H1 (cell line): ENCODE results near the gene ZNF761. TPM values are rescaled to one million over a fixed set of nuclear protein-coding genes. Genes with fewer than 3 reads are reported as not detected.

Source experiments
- CTCF ChIA-PET: fragments of 300-600 bp; sonication (Branson Sonifier 250); formaldehyde crosslinking; loops from one replicate; lab custom pipeline; 2021; ENCODE audit not compliant: partially characterized antibody; lab: Charles Lee
- POLR2A ChIA-PET: fragments of 300-600 bp; sonication (Branson Sonifier 250); formaldehyde crosslinking; loops from one replicate; lab custom pipeline; 2021; ENCODE audit warnings: inconsistent platforms; ENCODE audit not compliant: partially characterized antibody; lab: Charles Lee
- DNase-seq, 2 experiments: peaks; one replicate each; pipeline versions ENCODE4 v3.0.0 to v3.0.0-alpha.2; 2010 to 2022; ENCODE audit warnings: low spot score in 2 of 2, low read depth in 1 of 2, mixed read lengths in 1 of 2
- FAIRE-seq: peaks from 2 replicates; lab custom pipeline; 2011; peaks lifted over from hg19 to GRCh38; lab: Jason Lieb, UNC
- H2AFZ ChIP-seq: 2 replicates; pipeline ENCODE4 v1.8.1; 2012; ENCODE audit warnings: low read length, inconsistent platforms
- H2AK5ac ChIP-seq: 2 replicates; pipeline ENCODE4 v1.6.1; 2013; ENCODE audit warnings: low read depth, low read length
- H2BK120ac ChIP-seq: replicated peaks from 2 replicates; pipeline ENCODE3; 2013; ENCODE audit warnings: low read depth, low read length, inconsistent platforms
- H2BK12ac ChIP-seq: 2 replicates; pipeline ENCODE4 v1.6.1; 2013; ENCODE audit warnings: low read depth, low read length
- H2BK15ac ChIP-seq: 2 replicates; pipeline ENCODE4 v1.6.1; 2013; ENCODE audit warnings: low read length
- H2BK20ac ChIP-seq: 2 replicates; pipeline ENCODE4 v1.6.1; 2013; ENCODE audit warnings: low read length
- H2BK5ac ChIP-seq: 2 replicates; pipeline ENCODE4 v1.6.1; 2013; ENCODE audit warnings: low read depth, low read length
- H3K14ac ChIP-seq: 2 replicates; pipeline ENCODE4 v1.6.1; 2013; ENCODE audit warnings: inconsistent platforms; ENCODE audit not compliant: insufficient read length
- H3K18ac ChIP-seq: 2 replicates; pipeline ENCODE4 v1.6.1; 2013; ENCODE audit warnings: low read length; ENCODE audit errors: extremely low read depth
- H3K23ac ChIP-seq: 2 replicates; pipeline ENCODE4 v1.6.1; 2013; ENCODE audit warnings: inconsistent platforms; ENCODE audit not compliant: insufficient read length
- H3K23me2 ChIP-seq: 2 replicates; pipeline ENCODE4 v1.6.1; 2013; ENCODE audit warnings: low read depth, low read length
- H3K27ac ChIP-seq: 2 replicates; pipeline ENCODE4 v1.6.1; 2011; ENCODE audit warnings: low read depth, low read length, inconsistent platforms
- H3K27me3 ChIP-seq, 4 experiments: replicated peaks in 1 of 4; 1 replicate in 1 of 4; 2 replicates in 3 of 4; pipeline versions ENCODE4 v1.6.1 to v1.8.1; 2011 to 2013; ENCODE audit warnings: low read length in 3 of 4, mild to moderate bottlenecking in 3 of 4, inconsistent platforms in 2 of 4, mixed read lengths in 2 of 4, moderate library complexity in 1 of 4; ENCODE audit not compliant: control insufficient read depth in 3 of 4, insufficient read depth in 3 of 4; ENCODE audit errors: extremely low read depth in 1 of 4
- H3K36me3 ChIP-seq, 4 experiments: 2 replicates each; pipeline versions ENCODE4 v1.6.1 to v1.8.1; 2011 to 2013; ENCODE audit warnings: mild to moderate bottlenecking in 4 of 4, low read length in 3 of 4, moderate library complexity in 2 of 4, control low read depth in 1 of 4, inconsistent platforms in 1 of 4; ENCODE audit not compliant: insufficient read depth in 4 of 4, control insufficient read depth in 2 of 4
- H3K4ac ChIP-seq: replicated peaks from 2 replicates; pipeline ENCODE3; 2013; ENCODE audit warnings: low read length, low read depth, mixed read lengths, inconsistent platforms; ENCODE audit not compliant: insufficient read length
- H3K4me1 ChIP-seq, 4 experiments: replicated peaks in 1 of 4; 1 replicate in 1 of 4; 2 replicates in 3 of 4; pipeline versions ENCODE4 v1.6.1 to v1.8.1; 2011 to 2013; ENCODE audit warnings: low read length in 3 of 4, inconsistent platforms in 2 of 4, mixed read lengths in 1 of 4; ENCODE audit not compliant: insufficient read depth in 4 of 4, control insufficient read depth in 3 of 4
- H3K4me2 ChIP-seq, 2 experiments: 2 replicates each; pipeline versions ENCODE4 v1.6.1 to v1.8.1; 2011 to 2013; ENCODE audit warnings: low read depth in 2 of 2, low read length in 2 of 2, control low read depth in 1 of 2, inconsistent platforms in 1 of 2, mild to moderate bottlenecking in 1 of 2; ENCODE audit not compliant: insufficient read depth in 1 of 2
- H3K4me3 ChIP-seq, 4 experiments: fragments of 200-600, 300-600 bp in 1 of 4; sonication (generic), shearing (Covaris generic), sonication (Bioruptor Twin) in 1 of 4; 2 replicates each; pipeline versions ENCODE4 v1.5.1 to v1.8.1; 2011 to 2016; ENCODE audit warnings: low read length in 4 of 4, low read depth in 3 of 4, control low read depth in 2 of 4, inconsistent platforms in 2 of 4, mild to moderate bottlenecking in 2 of 4, mixed read lengths in 1 of 4, moderate library complexity in 1 of 4; ENCODE audit not compliant: insufficient read depth in 2 of 4; ENCODE audit errors: extremely low read depth in 1 of 4
- H3K56ac ChIP-seq: replicated peaks from 2 replicates; pipeline ENCODE3; 2013; ENCODE audit warnings: low read depth, mild to moderate bottlenecking, mixed read lengths, low read length, inconsistent platforms; ENCODE audit not compliant: insufficient read length
- H3K79me1 ChIP-seq: 2 replicates; pipeline ENCODE4 v1.6.1; 2013; ENCODE audit warnings: low read depth, low read length, control low read depth
- H3K79me2 ChIP-seq, 2 experiments: 2 replicates each; pipeline versions ENCODE4 v1.6.1 to v1.8.1; 2012 to 2013; ENCODE audit warnings: low read length in 2 of 2, mild to moderate bottlenecking in 2 of 2, inconsistent platforms in 1 of 2; ENCODE audit not compliant: insufficient read depth in 2 of 2, control insufficient read depth in 1 of 2
- H3K9ac ChIP-seq, 4 experiments: replicated peaks in 1 of 4; 1 replicate in 1 of 4; 2 replicates in 3 of 4; pipeline versions ENCODE4 v1.6.1 to v1.8.1; 2011 to 2013; ENCODE audit warnings: low read depth in 3 of 4, low read length in 3 of 4, control low read depth in 2 of 4, mild to moderate bottlenecking in 2 of 4, moderate library complexity in 2 of 4, inconsistent platforms in 1 of 4; ENCODE audit errors: extremely low read depth in 1 of 4
- H3K9me3 ChIP-seq, 2 experiments: 2 replicates each; pipeline versions ENCODE4 v1.6.1 to v1.8.1; 2012 to 2013; ENCODE audit warnings: mild to moderate bottlenecking in 2 of 2, moderate library complexity in 2 of 2, control low read depth in 1 of 2, inconsistent platforms in 1 of 2, low read depth in 1 of 2, low read length in 1 of 2, mixed read lengths in 1 of 2; ENCODE audit not compliant: insufficient read depth in 2 of 2
- H4K20me1 ChIP-seq, 2 experiments: replicated peaks in 1 of 2; 2 replicates each; pipeline versions ENCODE3 to v1.8.1; 2011 to 2013; ENCODE audit warnings: inconsistent platforms in 2 of 2, low read length in 2 of 2, mild to moderate bottlenecking in 1 of 2; ENCODE audit not compliant: insufficient read depth in 2 of 2, control insufficient read depth in 1 of 2
- H4K5ac ChIP-seq: 2 replicates; pipeline ENCODE4 v1.6.1; 2013; ENCODE audit warnings: low read length, low read depth, mixed read lengths, inconsistent platforms; ENCODE audit not compliant: insufficient read length
- H4K8ac ChIP-seq: 2 replicates; pipeline ENCODE4 v1.8.0; 2013; ENCODE audit warnings: mild to moderate bottlenecking, moderate library complexity, low read length, inconsistent platforms; ENCODE audit not compliant: insufficient read depth; ENCODE audit errors: extremely low read depth
- H4K91ac ChIP-seq: replicated peaks from 2 replicates; pipeline ENCODE3; 2013; ENCODE audit warnings: low read length, mixed read lengths, inconsistent platforms; ENCODE audit not compliant: insufficient read length
- CBX8 ChIP-seq: fragments of 300-800, 300-1000 bp; sonication (generic); IDR thresholded peaks from 2 replicates; pipeline ENCODE4 v1.7.1; 2016; ENCODE audit warnings: low read depth, low read length, borderline replicate concordance
- CTBP2 ChIP-seq: IDR thresholded peaks from 2 replicates; pipeline ENCODE4 v1.7.0; 2011; ENCODE audit warnings: borderline replicate concordance, mild to moderate bottlenecking, moderate library complexity, mixed read lengths, low read length; ENCODE audit not compliant: insufficient read depth, insufficient read length
- JUN ChIP-seq: IDR thresholded peaks from 2 replicates; pipeline ENCODE4 v1.6.1; 2011; ENCODE audit warnings: low read depth, mild to moderate bottlenecking, improper control_type of control experiment, low read length
- KDM5A ChIP-seq: fragments of 200-600 bp; IDR thresholded peaks from 2 replicates; pipeline ENCODE4 v1.7.1; 2012; ENCODE audit warnings: mild to moderate bottlenecking, low read length, inconsistent platforms, mixed read lengths
- POLR2A ChIP-seq, 2 experiments: IDR thresholded peaks; 1 replicate in 1 of 2; 2 replicates in 1 of 2; pipeline ENCODE4 v1.6.1; 2011; ENCODE audit warnings: low read depth in 2 of 2, low read length in 2 of 2, mild to moderate bottlenecking in 2 of 2; ENCODE audit errors: control extremely low read depth in 1 of 2
- POLR2AphosphoS5 ChIP-seq: IDR thresholded peaks from 2 replicates; pipeline ENCODE4 v1.6.1; 2011; ENCODE audit warnings: low read depth, low read length
- RBBP5 ChIP-seq: IDR thresholded peaks from 2 replicates; pipeline ENCODE4 v1.7.1; 2012; ENCODE audit warnings: low read depth, mild to moderate bottlenecking, inconsistent platforms, low read length, moderate library complexity, borderline replicate concordance
- RNF2 ChIP-seq: fragments of 200-900, 300-1000 bp; sonication (generic); IDR thresholded peaks from 2 replicates; pipeline ENCODE4 v1.7.1; 2016; ENCODE audit warnings: borderline replicate concordance, low read depth, mild to moderate bottlenecking, antibody characterized with exemption, low read length; ENCODE audit not compliant: poor library complexity, severe bottlenecking; ENCODE audit errors: missing control alignments
- SIN3A ChIP-seq, 2 experiments: IDR thresholded peaks in 1 of 2; conservative IDR thresholded peaks in 1 of 2; 2 replicates each; pipeline ENCODE4 v1.6.1; 2011 to 2012; ENCODE audit warnings: low read length in 2 of 2, improper control_type of control experiment in 1 of 2, low read depth in 1 of 2, mild to moderate bottlenecking in 1 of 2
- TCF12 ChIP-seq: IDR thresholded peaks from 2 replicates; pipeline ENCODE4 v1.6.1; 2011; ENCODE audit warnings: low read depth, mild to moderate bottlenecking, low read length
- YY1 ChIP-seq: IDR thresholded peaks from 2 replicates; pipeline ENCODE4 v1.6.1; 2011; ENCODE audit warnings: low read depth, mild to moderate bottlenecking, low read length
- WGBS, 2 experiments: shearing (Covaris generic) in 1 of 2; methylation state at CpG; one replicate each; pipeline versions ENCODE4 v1.1.6 to v1.1.7; 2013 to 2015; ENCODE audit warnings: low lambda C conversion rate in 2 of 2, mixed read lengths in 2 of 2, inconsistent platforms in 1 of 2, low coverage in 1 of 2, missing lambda C conversion rate in 1 of 2; ENCODE audit not compliant: insufficient replicate concordance in 2 of 2, insufficient coverage in 1 of 2, insufficient read length in 1 of 2; ENCODE audit errors: extremely low coverage in 1 of 2, missing lambda C conversion rate in 1 of 2; 5-methylcytosine and 5-hydroxymethylcytosine counted together
- polyA plus RNA-seq, 7 experiments: library from polyadenylated mRNA; depleted of rRNA in 3 of 7; stranded (reverse) in 5 of 7; unstranded in 2 of 7; fragments of >200 nt in 5 of 7; fragments of 200-250 nt in 2 of 7; gene quantifications; 1 replicate in 5 of 7; 2 replicates in 1 of 7; 4 replicates in 1 of 7; pipeline versions ENCODE4 v1.2.1 to v1.2.3, GENCODE V29; 2011 to 2013; ENCODE audit warnings: missing spikeins in 2 of 7, mixed read lengths in 2 of 7
- total RNA-seq: library from RNA; stranded (reverse); fragmentation: NEBNext Ultra II Directional; extraction: Animal tissue kit (Norgen Biotek cat#: 25700); gene quantifications from 2 replicates; pipeline ENCODE4 v1.2.1, GENCODE V29; 2021
- TF ChIP-seq, protein P1 (sequence below): IDR thresholded peaks from 2 replicates; pipeline ENCODE4 v1.6.1; 2012; ENCODE audit warnings: low read length, inconsistent platforms

The ZNF761 gene
- total and polyA plus RNA-seq, 2 of the 8 experiments (the other 6 are each of a cell fraction or from before 2014, with no cell fraction given), result 11.1 to 25.1 TPM

DNA sequence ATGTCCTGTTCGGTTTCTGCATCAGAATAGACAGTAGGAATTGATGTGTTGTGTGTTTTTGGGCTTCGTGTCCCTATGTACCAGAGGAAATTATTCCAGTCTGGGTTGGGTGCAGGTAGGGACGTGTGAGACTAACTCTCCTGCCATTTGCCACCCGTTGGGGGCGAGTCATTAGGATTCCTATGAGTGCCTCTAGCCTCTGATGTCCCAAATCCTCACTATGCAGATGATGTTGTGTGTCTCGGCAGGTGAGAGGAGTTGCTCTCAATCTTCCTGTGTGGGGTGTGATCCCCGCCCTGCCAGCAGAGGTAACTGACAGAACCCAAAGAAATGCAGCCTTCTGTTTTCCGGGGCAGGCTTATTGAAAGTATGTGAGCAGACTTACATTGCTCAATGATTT, 74.9 kb downstream of the ZNF761 start:
- Histone ChIP-seq H3K27me3 (no peaks in the 10 kb centered on the region), H2BK15ac (no peak overlapping the region), H2AFZ (no peak overlapping the region), H3K23ac (no peak overlapping the region), H2BK120ac (no peak overlapping the region), H4K5ac (no peak overlapping the region), H3K9ac (no peak overlapping the region), H3K79me1 (no peaks in the 10 kb centered on the region), H2BK12ac (no peak overlapping the region), H3K4ac (no peak overlapping the region), H3K56ac (no peak overlapping the region), H4K20me1 (no peaks in the 10 kb centered on the region), H3K4me3 (no peak overlapping the region), H3K27ac (no peak overlapping the region; the same call in 1 of the 2 replicates), H2BK5ac (no peak overlapping the region), H3K4me1 (peaks cover 0 to 4% (median 1%) of the 10 kb centered on the region in 4 experiments; a peak in 2 of 7 replicates), H3K9me3 (no peaks in the 10 kb centered on the region), H3K4me2 (no peak overlapping the region; a peak in 1 of 4 replicates), H2BK20ac (no peak overlapping the region), H3K79me2 (no peaks in the 10 kb centered on the region), H4K91ac (no peak overlapping the region), H3K18ac (no peak overlapping the region), H3K14ac (no peak overlapping the region), H3K36me3 (no peaks in the 10 kb centered on the region), H4K8ac (no peak overlapping the region), H3K23me2 (no peaks in the 10 kb centered on the region; the same call in 1 of the 2 replicates), H2AK5ac (no peak overlapping the region)
- no peak for DNase-seq
- TF ChIP-seq POLR2A (IDR thresholded peaks at IDR 0.05; ENCODE audit: control extremely low read depth in 1 of 2, low read depth in 2 of 2, low read length in 2 of 2) (no peak), CBX8 (no peak), TCF12 (no peak), RNF2 (no peak), YY1 (no peak), POLR2AphosphoS5 (no peak), JUN (no peak), RBBP5 (no peak), CTBP2 (no peak), SIN3A (conservative IDR thresholded peaks at IDR 0.05 in 1 of 2, IDR thresholded peaks at IDR 0.05 in 1 of 2; ENCODE audit: low read depth in 1 of 2, low read length in 2 of 2) (no peak), KDM5A (no peak)
- TF ChIP-seq, protein P1, sequence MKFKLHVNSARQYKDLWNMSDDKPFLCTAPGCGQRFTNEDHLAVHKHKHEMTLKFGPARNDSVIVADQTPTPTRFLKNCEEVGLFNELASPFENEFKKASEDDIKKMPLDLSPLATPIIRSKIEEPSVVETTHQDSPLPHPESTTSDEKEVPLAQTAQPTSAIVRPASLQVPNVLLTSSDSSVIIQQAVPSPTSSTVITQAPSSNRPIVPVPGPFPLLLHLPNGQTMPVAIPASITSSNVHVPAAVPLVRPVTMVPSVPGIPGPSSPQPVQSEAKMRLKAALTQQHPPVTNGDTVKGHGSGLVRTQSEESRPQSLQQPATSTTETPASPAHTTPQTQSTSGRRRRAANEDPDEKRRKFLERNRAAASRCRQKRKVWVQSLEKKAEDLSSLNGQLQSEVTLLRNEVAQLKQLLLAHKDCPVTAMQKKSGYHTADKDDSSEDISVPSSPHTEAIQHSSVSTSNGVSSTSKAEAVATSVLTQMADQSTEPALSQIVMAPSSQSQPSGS, result no peak
- WGBS, 2 experiments, result 75% methylated on average over 8 of the region's 8 CpGs; no CpG with 5 or more reads in 1 of the 2 experiments
- ChIA-PET POLR2A (no interaction called here), CTCF (interaction anchor here (0.6 to 1.4 kb wide), 5 partner anchors 10 to 297 kb away, joined by 3 to 4 read pairs (median 3); no protein-coding TSS in a partner anchor)
- FAIRE-seq, result no peak
